ENCODE data around the gene SMAD3. TPM values are rescaled to one million over a fixed set of nuclear protein-coding genes. Genes with fewer than 3 reads are reported as not detected.

SMAD3 gene
- total RNA-seq, 4 donors from 2014 or later, result 25.3 to 54.2 (median 40.0) TPM

DNA sequence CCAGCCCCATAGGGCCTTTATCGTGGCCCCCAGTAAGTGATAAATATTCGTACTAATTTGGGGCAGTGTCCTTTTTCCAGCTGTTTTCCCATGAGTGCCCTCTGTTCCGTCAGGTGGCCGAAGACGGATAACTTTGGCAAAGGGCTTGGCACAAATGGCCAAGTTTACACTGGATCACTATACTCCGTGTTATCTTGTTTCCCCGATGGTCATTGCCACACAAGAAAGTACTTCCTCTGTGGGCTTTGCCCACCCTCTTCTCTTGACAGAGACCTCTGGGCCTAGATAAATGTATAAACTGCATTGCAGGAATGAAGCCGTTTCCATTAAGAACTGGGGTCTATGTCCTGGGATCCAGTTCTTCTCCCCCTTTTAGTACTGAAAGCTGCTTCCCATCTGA is 39.1 kb downstream of the SMAD3 start:
- TF ChIP-seq CTCF (IDR thresholded peaks at IDR 0.05; ENCODE audit: low read depth), result no peak

DNA sequence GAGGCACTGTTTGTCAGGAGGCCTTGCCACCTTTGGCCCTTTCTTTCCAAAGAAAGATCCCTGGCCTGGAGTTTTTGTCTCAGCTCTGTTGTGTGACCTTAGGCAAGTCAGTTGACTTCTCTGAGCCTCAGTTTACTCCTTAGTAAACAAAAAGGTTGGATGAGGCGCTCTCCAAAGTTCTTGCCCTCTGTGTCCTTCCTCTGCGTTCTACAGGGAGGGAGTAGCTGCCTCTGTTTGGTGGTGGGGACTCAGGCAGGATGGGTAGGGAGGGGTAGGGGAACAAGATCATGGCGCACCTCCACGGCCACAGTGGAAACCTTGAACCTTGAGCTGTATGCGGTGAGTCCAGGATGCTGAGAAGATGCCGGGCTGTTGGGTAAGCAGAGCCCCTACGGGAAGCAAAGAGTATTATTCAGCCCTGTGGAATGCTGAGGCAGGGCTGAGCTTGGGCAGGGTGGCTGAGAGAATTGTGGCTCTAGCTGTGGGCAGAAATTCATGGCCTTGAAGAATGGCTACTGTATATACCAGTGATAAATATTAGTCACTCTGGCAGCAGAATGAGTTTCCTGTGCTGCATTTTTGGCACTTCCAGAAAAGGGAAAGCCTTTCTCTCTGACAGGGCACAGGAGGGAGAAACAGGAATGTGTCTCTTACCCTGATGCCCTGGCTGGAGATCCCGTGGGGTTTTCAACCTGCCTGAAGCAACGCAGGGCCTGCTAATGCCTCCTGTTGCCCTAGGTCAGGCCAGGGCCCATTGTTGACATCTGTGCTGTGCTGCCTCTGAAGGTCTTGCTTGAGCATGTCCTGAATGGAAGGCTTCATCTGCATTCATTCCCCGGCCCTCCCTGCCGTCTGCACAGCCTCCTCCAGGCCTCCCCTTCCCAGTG is 39.9 kb downstream of the SMAD3 start:
- TF ChIP-seq CTCF (IDR thresholded peaks at IDR 0.05; ENCODE audit: low read depth), result no peak

GRCh38 chr15:67105991-67106763 is 40.8 kb downstream of the SMAD3 start:
- TF ChIP-seq CTCF (IDR thresholded peaks at IDR 0.05; ENCODE audit: low read depth), result no peak

- no peak for TF ChIP-seq CTCF (IDR thresholded peaks at IDR 0.05; ENCODE audit: low read depth)
Observed at GRCh38 chr15:67106764-67107013, 41.3 kb downstream of the SMAD3 start.

DNA sequence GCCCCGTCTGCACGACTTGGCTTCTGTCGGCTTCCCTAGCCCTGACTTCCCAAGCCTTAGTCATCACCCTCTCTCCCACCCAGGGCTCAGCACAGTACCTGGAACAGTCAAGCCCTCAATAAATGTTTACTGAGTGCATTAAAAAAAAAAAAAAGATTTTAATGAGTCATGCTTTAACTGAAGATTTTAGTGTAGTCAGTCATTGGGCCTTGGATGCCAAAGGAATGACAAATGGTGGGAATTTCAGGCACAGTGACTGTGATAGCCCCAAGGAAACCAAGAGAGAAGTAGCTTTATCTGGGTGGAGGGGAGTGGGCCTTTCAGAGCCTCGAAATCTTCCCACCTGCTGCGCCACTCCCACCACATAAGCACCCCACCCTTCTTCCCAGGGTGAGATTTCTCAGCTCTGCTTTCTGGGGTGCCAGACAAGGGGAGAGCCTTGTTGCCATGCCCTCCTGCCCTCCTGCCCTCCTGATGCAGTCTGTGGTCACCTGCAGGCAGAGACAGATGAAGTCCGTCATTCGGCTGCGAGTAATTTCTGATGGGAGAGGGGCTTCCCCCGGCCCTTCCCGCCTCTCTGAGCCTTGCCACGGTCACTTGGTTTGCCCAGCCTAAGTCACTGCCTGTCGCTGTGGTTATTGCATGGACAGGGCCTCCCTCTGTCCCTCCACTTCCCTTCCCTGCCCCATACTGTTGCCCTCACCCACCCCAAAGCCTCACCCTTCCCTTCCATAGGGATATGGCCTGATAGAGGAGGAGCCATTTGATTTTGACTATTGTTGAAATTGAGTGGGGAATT is 41.8 kb downstream of the SMAD3 start:
- no peak for TF ChIP-seq CTCF (IDR thresholded peaks at IDR 0.05; ENCODE audit: low read depth)

GRCh38 chr15:67108122-67108961 is 42.9 kb downstream of the SMAD3 start:
- TF ChIP-seq CTCF (IDR thresholded peaks at IDR 0.05; ENCODE audit: low read depth), result no peak

Data from subcutaneous adipose tissue (tissue), 4 donors.